Measurements from ENCODE around the gene C1QTNF6. TPM values are rescaled to one million over a fixed set of nuclear protein-coding genes. Genes with fewer than 3 reads are reported as not detected.
A peak's percentile ranks its signal among the peaks of the same experiment; 100 is the strongest.

Gene C1QTNF6
- total RNA-seq, 1 experiment from 2014 or later: 15.2 TPM

DNA sequence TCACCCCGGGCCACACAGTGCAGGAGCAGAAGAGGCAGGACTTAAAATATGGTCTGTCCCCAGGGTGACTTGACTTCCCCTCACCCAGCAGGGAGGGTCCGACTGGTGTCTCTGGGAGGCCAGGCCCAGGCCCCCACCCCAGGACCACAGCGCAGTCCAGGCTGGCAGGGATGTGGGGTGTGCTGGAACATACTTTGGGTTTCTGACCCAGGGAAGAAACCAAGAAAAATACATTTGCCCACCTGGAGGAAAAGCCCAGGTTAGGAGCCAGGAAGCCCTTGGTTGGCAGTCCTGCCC, 5.2 kb downstream of the C1QTNF6 start:
- ChIA-PET POLR2A (no interaction called here), RAD21 (ENCODE audit: low non-redundant PET in 1 of 2, low total read pairs in 2 of 2, uncharacterized antibody in 2 of 2, unreplicated experiment in 2 of 2) (no interaction called here), CTCF (no interaction called here)
- no peaks in the 10 kb centered on the region for H3K9me2 ChIP-seq (ENCODE audit: insufficient read depth)
- BruUV-seq (replicated peaks): no TSS peak
- H3K27me3 ChIP-seq (ENCODE audit: insufficient read depth, low read length): no peaks in the 10 kb centered on the region
- no peak overlapping the region for H3K9ac ChIP-seq (ENCODE audit: low read length)
- no peaks in the 10 kb centered on the region for H3K9me3 ChIP-seq (ENCODE audit: control insufficient read depth in 1 of 2, insufficient read depth in 1 of 2, low read depth in 1 of 2, low read length in 2 of 2)
- DNase-seq (ENCODE audit: low read depth, low spot score) (no peak), ATAC-seq (no peak)
- H3K27ac ChIP-seq (ENCODE audit: low read depth, low read length): no peak overlapping the region
- H3K4me3 ChIP-seq (replicated peaks in 1 of 2; ENCODE audit: low read depth in 1 of 2, low read length in 2 of 2): no peak overlapping the region
- intact Hi-C loops (cut with micrococcal nuclease): no loop called here
- no peaks in the 10 kb centered on the region for H3K36me3 ChIP-seq (ENCODE audit: control insufficient read depth in 1 of 2, insufficient read depth in 2 of 2, low read length in 2 of 2)
- no peak overlapping the region for H2AFZ ChIP-seq (ENCODE audit: low read depth, low read length, poor library complexity, severe bottlenecking)
- no peaks in the 10 kb centered on the region for H4K20me1 ChIP-seq (ENCODE audit: insufficient read depth)
- TF ChIP-seq SRF (IDR thresholded peaks at IDR 0.05; ENCODE audit: low read depth): no peak
- no peak for TF ChIP-seq SIN3A (IDR thresholded peaks at IDR 0.05; ENCODE audit: low read depth)
- no peak overlapping the region for H3K4me2 ChIP-seq (ENCODE audit: low read length)
- H3K79me2 ChIP-seq (ENCODE audit: insufficient read depth, low read length): no peaks in the 10 kb centered on the region
- peaks cover 21 to 41% of the 10 kb centered on the region in 2 experiments for H3K4me1 ChIP-seq (ENCODE audit: control insufficient read depth in 1 of 2, insufficient read depth in 2 of 2, low read length in 2 of 2)

DNA sequence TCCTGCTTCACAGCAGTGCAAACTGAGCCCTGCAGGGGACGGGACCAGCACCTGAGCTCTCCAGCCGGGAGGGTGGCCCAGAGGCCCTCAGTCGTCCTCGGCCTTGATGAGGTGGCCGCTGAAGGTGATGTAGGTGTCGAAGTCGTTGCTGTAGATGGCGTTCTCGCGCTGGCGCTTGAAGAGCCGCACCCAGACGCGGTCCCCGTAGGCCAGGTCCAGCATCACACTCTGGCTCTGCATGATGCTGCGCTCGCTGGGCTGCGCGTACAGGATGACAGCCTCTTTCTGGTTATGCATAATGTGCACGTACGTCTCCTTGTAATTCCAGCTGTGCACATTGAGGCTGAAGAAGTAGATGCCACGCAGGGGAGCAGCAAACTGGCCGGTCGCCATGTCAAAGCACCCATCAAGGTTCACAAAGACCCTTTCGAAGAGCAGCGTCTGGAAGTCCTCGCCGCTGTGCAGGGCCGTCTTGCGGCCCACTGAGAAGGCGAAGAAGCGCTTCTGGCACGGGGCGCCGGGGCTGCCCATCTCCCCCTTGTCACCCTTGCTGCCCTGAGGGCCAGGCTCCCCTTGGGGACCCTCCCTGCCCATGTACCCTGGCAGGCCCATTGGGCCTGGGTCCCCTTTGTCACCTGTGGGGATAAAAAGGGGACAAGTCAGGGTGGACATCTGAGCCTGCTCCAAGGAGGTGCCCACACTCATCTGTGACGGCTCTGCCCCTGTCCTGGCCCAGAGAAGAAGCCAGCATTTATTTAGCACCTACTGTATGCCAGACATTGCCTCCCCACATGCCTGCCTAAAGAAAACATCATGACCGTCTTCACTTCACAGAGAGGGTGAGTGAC, 5.7 kb downstream of the C1QTNF6 start:
- H3K4me1 ChIP-seq (ENCODE audit: control insufficient read depth in 1 of 2, insufficient read depth in 2 of 2, low read length in 2 of 2): peaks cover 16 to 35% of the 10 kb centered on the region in 2 experiments
- H3K36me3 ChIP-seq (ENCODE audit: control insufficient read depth in 1 of 2, insufficient read depth in 2 of 2, low read length in 2 of 2): no peaks in the 10 kb centered on the region
- no peak overlapping the region for H2AFZ ChIP-seq (ENCODE audit: low read depth, low read length, poor library complexity, severe bottlenecking)
- H3K27ac ChIP-seq (ENCODE audit: low read depth, low read length): no peak overlapping the region
- intact Hi-C loops (cut with micrococcal nuclease): no loop called here
- H3K4me2 ChIP-seq (ENCODE audit: low read length): no peak overlapping the region
- H3K79me2 ChIP-seq (ENCODE audit: insufficient read depth, low read length): no peaks in the 10 kb centered on the region
- CTCF ChIA-PET: no interaction called here
- no peaks in the 10 kb centered on the region for H3K9me2 ChIP-seq (ENCODE audit: insufficient read depth)
- BruUV-seq (replicated peaks): no TSS peak
- RAD21 ChIA-PET (ENCODE audit: low non-redundant PET in 1 of 2, low total read pairs in 2 of 2, uncharacterized antibody in 2 of 2, unreplicated experiment in 2 of 2): no interaction called here
- H3K27me3 ChIP-seq (ENCODE audit: insufficient read depth, low read length): no peaks in the 10 kb centered on the region
- DNase-seq (ENCODE audit: low read depth, low spot score): no peak
- H3K4me3 ChIP-seq (replicated peaks in 1 of 2; ENCODE audit: low read depth in 1 of 2, low read length in 2 of 2): no peak overlapping the region
- no peak; the same call in 1 of the 2 replicates for ATAC-seq
- POLR2A ChIA-PET: no interaction called here
- no peaks in the 10 kb centered on the region for H4K20me1 ChIP-seq (ENCODE audit: insufficient read depth)
- no peak overlapping the region for H3K9ac ChIP-seq (ENCODE audit: low read length)
- TF ChIP-seq RAD21 (IDR thresholded peaks at IDR 0.05; ENCODE audit: low read depth) (peak; percentile 37; the same call in 1 of the 2 replicates), ZNF274 (IDR thresholded peaks at IDR 0.05; ENCODE audit: low read depth, low read length) (no peak)
- no peaks in the 10 kb centered on the region for H3K9me3 ChIP-seq (ENCODE audit: control insufficient read depth in 1 of 2, insufficient read depth in 1 of 2, low read depth in 1 of 2, low read length in 2 of 2)

Data from HCT116 (cell line).